Fibroblast of lung (primary cell): Measurements from ENCODE around the gene DDX3Y. TPM values are rescaled to one million over a fixed set of nuclear protein-coding genes. Genes with fewer than 3 reads are reported as not detected.
A peak's percentile ranks its signal among the peaks of the same experiment; 100 is the strongest.

Experiments used
- DNase-seq, 2 donors: peaks; one replicate each; pipeline versions ENCODE4 v3.0.0 to v3.0.0-alpha.2; 2010; ENCODE audit warnings: low read depth in 2 of 2
- H2AFZ ChIP-seq: 2 replicates; pipeline ENCODE4 v1.5.1; 2012; ENCODE audit warnings: low read length, control low read depth, inconsistent platforms
- H3K27ac ChIP-seq: 2 replicates; pipeline ENCODE4 v1.5.1; 2011; ENCODE audit warnings: low read length, control low read depth; ENCODE audit not compliant: insufficient read depth
- H3K27me3 ChIP-seq: 2 replicates; pipeline ENCODE4 v1.5.1; 2011; ENCODE audit warnings: mild to moderate bottlenecking, low read length; ENCODE audit not compliant: control insufficient read depth, insufficient read depth
- H3K36me3 ChIP-seq: 2 replicates; pipeline ENCODE4 v1.5.1; 2011; ENCODE audit warnings: low read length; ENCODE audit not compliant: control insufficient read depth, insufficient read depth
- H3K4me1 ChIP-seq: 2 replicates; pipeline ENCODE4 v1.5.1; 2011; ENCODE audit warnings: low read length; ENCODE audit not compliant: control insufficient read depth, insufficient read depth; ENCODE audit errors: extremely low read depth
- H3K4me2 ChIP-seq: 2 replicates; pipeline ENCODE4 v1.5.1; 2011; ENCODE audit warnings: low read length, control low read depth; ENCODE audit not compliant: insufficient read depth; ENCODE audit errors: extremely low read depth
- H3K4me3 ChIP-seq, 4 experiments: fragments of 200-600 bp in 1 of 4; sonication (generic) in 1 of 4; replicated peaks in 1 of 4; 2 replicates each; pipeline ENCODE4 v1.5.1; 2011 to 2016; ENCODE audit warnings: low read length in 4 of 4, low read depth in 3 of 4, mild to moderate bottlenecking in 3 of 4, control low read depth in 2 of 4, inconsistent platforms in 1 of 4, mixed read lengths in 1 of 4; ENCODE audit not compliant: insufficient read depth in 1 of 4; ENCODE audit errors: control extremely low read depth in 1 of 4
- H3K79me2 ChIP-seq: 2 replicates; pipeline ENCODE4 v1.5.1; 2012; ENCODE audit warnings: mild to moderate bottlenecking, low read length, inconsistent platforms; ENCODE audit not compliant: control insufficient read depth, insufficient read depth
- H3K9ac ChIP-seq: 2 replicates; pipeline ENCODE4 v1.5.1; 2011; ENCODE audit warnings: mild to moderate bottlenecking, low read length, control low read depth; ENCODE audit not compliant: insufficient read depth
- H3K9me3 ChIP-seq: 2 replicates; pipeline ENCODE4 v1.5.1; 2012; ENCODE audit warnings: low read depth, low read length; ENCODE audit not compliant: control insufficient read depth, insufficient read depth
- H4K20me1 ChIP-seq: 2 replicates; pipeline ENCODE4 v1.5.1; 2011; ENCODE audit warnings: low read length; ENCODE audit not compliant: control insufficient read depth, insufficient read depth; ENCODE audit errors: extremely low read depth
- EZH2 ChIP-seq: IDR thresholded peaks from 2 replicates; pipeline ENCODE4 v1.5.1; 2012; ENCODE audit warnings: low read length, control low read depth, mild to moderate bottlenecking; ENCODE audit errors: missing control alignments
- polyA minus RNA-seq: library from RNA; depleted of rRNA, polyadenylated mRNA; stranded (reverse); fragments of >200 nt; gene quantifications from 2 replicates; pipeline ENCODE4 v1.2.3, GENCODE V29; 2011; ENCODE audit warnings: low replicate concordance
- polyA plus RNA-seq, 2 donors: library from polyadenylated mRNA; depleted of rRNA in 1 of 2; stranded (reverse) in 1 of 2; unstranded in 1 of 2; fragments of >200 nt; gene quantifications; 2 replicates each; pipeline ENCODE4 v1.2.1, GENCODE V29; 2011 to 2012; ENCODE audit warnings: missing spikeins in 1 of 2
- total RNA-seq: library from RNA; depleted of rRNA; stranded (reverse); fragments of >200 nt; gene quantifications from 2 replicates; pipeline ENCODE4 v1.2.1, GENCODE V29; 2014
- TF ChIP-seq, protein P1 (sequence below), 2 donors: IDR thresholded peaks in 1 of 2; conservative IDR thresholded peaks in 1 of 2; 1 replicate in 1 of 2; 2 replicates in 1 of 2; pipeline ENCODE4 v1.5.1; 2011 to 2012; ENCODE audit warnings: low read length in 2 of 2, control low read depth in 1 of 2, inconsistent platforms in 1 of 2, low read depth in 1 of 2, mild to moderate bottlenecking in 1 of 2

Gene DDX3Y
- total RNA-seq (67.3 TPM in 1 of 2 replicates, not detected in the other), polyA plus RNA-seq (28.5 TPM in 1 of 2 replicates, not detected in the other), polyA minus RNA-seq (4.5 TPM in 1 of 2 replicates, not detected in the other)
- 25.1 TPM in 1 of 2 replicates, not detected in the other for polyA plus RNA-seq (2012)

DNA sequence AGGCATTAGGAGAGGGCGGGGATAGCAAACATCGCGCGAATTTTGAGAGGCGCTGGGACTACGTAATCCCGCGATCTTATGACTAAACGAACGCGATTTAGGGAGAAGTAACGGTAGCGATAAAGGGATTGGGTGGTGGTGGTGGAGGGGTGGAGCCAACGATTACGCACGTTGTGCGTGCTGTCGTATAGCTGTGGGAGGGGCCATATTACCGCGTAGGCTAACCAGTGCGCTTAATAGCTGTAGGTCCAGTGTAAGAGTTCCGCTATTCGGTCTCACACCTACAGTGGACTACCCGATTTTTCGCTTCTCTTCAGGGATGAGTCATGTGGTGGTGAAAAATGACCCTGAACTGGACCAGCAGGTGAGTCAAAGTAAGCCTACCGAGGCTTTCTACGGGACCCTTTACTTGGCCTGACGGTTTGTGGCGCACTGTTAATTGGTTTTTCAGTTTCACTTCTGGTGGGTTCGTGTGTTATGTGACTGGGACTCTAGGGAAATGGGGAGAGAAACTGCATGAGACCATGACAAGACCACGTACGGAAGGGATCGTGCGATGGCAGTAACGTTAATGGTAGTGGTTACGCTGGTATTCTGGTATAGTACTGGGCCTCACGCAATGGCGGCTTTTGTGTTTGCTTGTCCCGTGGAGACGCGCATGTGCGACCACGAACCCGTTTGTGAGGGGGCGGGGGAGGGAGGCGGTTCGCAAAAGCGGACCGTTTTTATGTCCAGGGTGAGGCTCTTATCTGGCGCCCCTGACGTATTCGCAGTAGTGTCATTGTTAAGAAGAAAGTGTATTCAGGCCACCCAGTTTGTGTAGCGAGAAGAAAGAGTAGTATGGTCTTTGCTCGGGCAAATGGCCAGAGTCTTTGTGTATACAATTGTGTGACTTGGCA lies at the start of gene DDX3Y:
Gene DDX3Y, plus strand, starts transcription at position 251 of the 899 bp plus-strand sequence. Its CDS starts 69 bp downstream, at position 320.
- no peaks in the 10 kb centered on the region for H4K20me1 ChIP-seq
- peak within 1 kb of the TSS; percentile 86 for H3K27ac ChIP-seq
- DNase-seq = peak in 1 of 2 donors; percentile 97
- TF ChIP-seq, protein P1, sequence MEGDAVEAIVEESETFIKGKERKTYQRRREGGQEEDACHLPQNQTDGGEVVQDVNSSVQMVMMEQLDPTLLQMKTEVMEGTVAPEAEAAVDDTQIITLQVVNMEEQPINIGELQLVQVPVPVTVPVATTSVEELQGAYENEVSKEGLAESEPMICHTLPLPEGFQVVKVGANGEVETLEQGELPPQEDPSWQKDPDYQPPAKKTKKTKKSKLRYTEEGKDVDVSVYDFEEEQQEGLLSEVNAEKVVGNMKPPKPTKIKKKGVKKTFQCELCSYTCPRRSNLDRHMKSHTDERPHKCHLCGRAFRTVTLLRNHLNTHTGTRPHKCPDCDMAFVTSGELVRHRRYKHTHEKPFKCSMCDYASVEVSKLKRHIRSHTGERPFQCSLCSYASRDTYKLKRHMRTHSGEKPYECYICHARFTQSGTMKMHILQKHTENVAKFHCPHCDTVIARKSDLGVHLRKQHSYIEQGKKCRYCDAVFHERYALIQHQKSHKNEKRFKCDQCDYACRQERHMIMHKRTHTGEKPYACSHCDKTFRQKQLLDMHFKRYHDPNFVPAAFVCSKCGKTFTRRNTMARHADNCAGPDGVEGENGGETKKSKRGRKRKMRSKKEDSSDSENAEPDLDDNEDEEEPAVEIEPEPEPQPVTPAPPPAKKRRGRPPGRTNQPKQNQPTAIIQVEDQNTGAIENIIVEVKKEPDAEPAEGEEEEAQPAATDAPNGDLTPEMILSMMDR (conservative IDR thresholded peaks at IDR 0.05 in 1 of 2, IDR thresholded peaks at IDR 0.05 in 1 of 2; ENCODE audit: low read depth in 1 of 2, low read length in 2 of 2) = no peak
- no peak for TF ChIP-seq EZH2
- H3K4me1 ChIP-seq = no peaks in the 10 kb centered on the region
- H2AFZ ChIP-seq = peak within 1 kb of the TSS; percentile 57
- no peaks in the 10 kb centered on the region for H3K27me3 ChIP-seq
- no peaks in the 10 kb centered on the region for H3K36me3 ChIP-seq
- peak within 1 kb of the TSS; percentile 18 to 99 (median 67) for H3K4me3 ChIP-seq
- no peak within 1 kb of the TSS for H3K4me2 ChIP-seq
- peak within 1 kb of the TSS; percentile 81 for H3K9ac ChIP-seq
- peaks cover 37% of the 10 kb centered on the region for H3K79me2 ChIP-seq
- no peaks in the 10 kb centered on the region for H3K9me3 ChIP-seq

DNA sequence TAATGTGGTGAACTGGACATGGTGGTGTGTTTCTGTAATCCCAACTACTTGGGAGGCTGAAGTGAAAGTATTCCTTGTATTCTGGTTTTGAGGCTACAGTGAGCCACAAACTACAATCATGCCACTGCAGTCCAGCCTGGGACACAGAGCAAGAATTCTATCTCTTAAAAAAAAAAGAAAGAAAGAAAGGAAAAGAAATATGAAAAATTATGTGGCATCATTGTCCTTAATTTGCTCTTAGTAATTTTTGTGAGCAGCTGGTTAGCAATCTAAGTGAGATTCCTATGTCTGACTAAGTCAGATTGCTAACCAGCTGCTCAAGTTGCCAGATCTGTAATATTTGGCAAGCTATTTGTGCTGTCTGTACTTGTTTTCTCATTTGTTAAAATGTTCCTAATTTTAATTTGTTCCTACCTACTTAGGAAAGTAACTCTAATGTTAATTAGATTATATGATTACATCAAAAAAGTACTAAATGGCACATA lies 48.8 kb upstream of the DDX3Y start:
- H3K9ac ChIP-seq = no peak overlapping the region
- no peaks in the 10 kb centered on the region for H3K79me2 ChIP-seq
- H2AFZ ChIP-seq = no peak overlapping the region
- H3K36me3 ChIP-seq = no peaks in the 10 kb centered on the region
- no peaks in the 10 kb centered on the region for H4K20me1 ChIP-seq
- H3K27ac ChIP-seq = no peak overlapping the region
- TF ChIP-seq, protein P1 (conservative IDR thresholded peaks at IDR 0.05 in 1 of 2, IDR thresholded peaks at IDR 0.05 in 1 of 2; ENCODE audit: low read depth in 1 of 2, low read length in 2 of 2) = no peak
- TF ChIP-seq EZH2 = no peak
- no peak overlapping the region for H3K4me2 ChIP-seq
- peak in 1 of 2 donors; percentile 12 for DNase-seq
- no peak overlapping the region for H3K4me3 ChIP-seq
- H3K9me3 ChIP-seq = no peaks in the 10 kb centered on the region
- no peaks in the 10 kb centered on the region for H3K27me3 ChIP-seq
- H3K4me1 ChIP-seq = no peaks in the 10 kb centered on the region

DNA sequence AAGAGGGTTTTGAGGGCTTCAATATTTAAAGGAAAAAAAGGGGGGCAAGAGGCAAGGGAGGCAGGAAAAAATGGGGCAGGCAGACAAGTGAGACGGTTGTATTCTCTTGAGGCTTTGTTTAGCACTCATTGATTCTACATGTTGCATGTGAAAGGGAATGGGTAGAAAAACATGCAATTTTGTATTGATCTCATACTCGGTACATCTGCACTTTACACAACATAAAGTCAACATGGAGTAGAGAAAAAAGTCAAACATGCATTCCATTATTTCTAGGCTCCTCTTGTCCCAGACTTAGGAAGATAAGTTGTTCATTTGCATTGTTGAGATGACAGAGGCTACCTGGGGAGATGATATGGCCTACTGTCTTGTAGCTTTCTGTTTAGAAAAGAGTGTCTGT lies 36.7 kb upstream of the DDX3Y start:
- no peak for DNase-seq
- H3K9ac ChIP-seq = no peak overlapping the region
- no peak overlapping the region for H3K4me3 ChIP-seq
- H3K4me2 ChIP-seq = no peak overlapping the region
- no peak overlapping the region for H3K27ac ChIP-seq
- TF ChIP-seq, protein P1 (conservative IDR thresholded peaks at IDR 0.05 in 1 of 2, IDR thresholded peaks at IDR 0.05 in 1 of 2; ENCODE audit: low read depth in 1 of 2, low read length in 2 of 2) = no peak
- no peak for TF ChIP-seq EZH2
- no peaks in the 10 kb centered on the region for H3K9me3 ChIP-seq
- no peaks in the 10 kb centered on the region for H3K79me2 ChIP-seq
- H3K27me3 ChIP-seq = no peaks in the 10 kb centered on the region
- no peaks in the 10 kb centered on the region for H3K36me3 ChIP-seq
- H3K4me1 ChIP-seq = no peaks in the 10 kb centered on the region
- H2AFZ ChIP-seq = no peak overlapping the region
- no peaks in the 10 kb centered on the region for H4K20me1 ChIP-seq
